ENCODE data around the gene GARIN3.

The GARIN3 gene

GRCh38 chr5:157142317-157143126 is 23.5 kb downstream of the GARIN3 start, which contains the start of gene MED7:
Gene MED7, minus strand, starts transcription at chr5:157142865. Its CDS starts 3,434 bp downstream, at chr5:157139431.
- peak; percentile 100 for DNase-seq

- DNase-seq, result peak; percentile 4
Measured at GRCh38 chr5:157137691-157138090, 28.4 kb downstream of the GARIN3 start.

- no peak for DNase-seq
Measured at GRCh38 chr5:157132281-157132612, 33.8 kb downstream of the GARIN3 start.

- no peak for DNase-seq
Measured at GRCh38 chr5:157130925-157131324, 35.1 kb downstream of the GARIN3 start.

GRCh38 chr5:157121709-157122108 is 44.4 kb downstream of the GARIN3 start:
- DNase-seq, result no peak

- no peak for DNase-seq
Measured at GRCh38 chr5:157120102-157120501, 46.0 kb downstream of the GARIN3 start.

- DNase-seq, result no peak
Measured at GRCh38 chr5:157116483-157116954, 49.5 kb downstream of the GARIN3 start.

- DNase-seq, result no peak
Measured at GRCh38 chr5:157115502-157115901, 50.6 kb downstream of the GARIN3 start.

GRCh38 chr5:157115012-157115411 is 51.1 kb downstream of the GARIN3 start:
- no peak for DNase-seq

GRCh38 chr5:157113002-157113401 is 53.1 kb downstream of the GARIN3 start:
- no peak for DNase-seq
